ENCODE data around the gene JSRP1. TPM values are rescaled to one million over a fixed set of nuclear protein-coding genes. Genes with fewer than 3 reads are reported as not detected.

JSRP1 gene, protein sequence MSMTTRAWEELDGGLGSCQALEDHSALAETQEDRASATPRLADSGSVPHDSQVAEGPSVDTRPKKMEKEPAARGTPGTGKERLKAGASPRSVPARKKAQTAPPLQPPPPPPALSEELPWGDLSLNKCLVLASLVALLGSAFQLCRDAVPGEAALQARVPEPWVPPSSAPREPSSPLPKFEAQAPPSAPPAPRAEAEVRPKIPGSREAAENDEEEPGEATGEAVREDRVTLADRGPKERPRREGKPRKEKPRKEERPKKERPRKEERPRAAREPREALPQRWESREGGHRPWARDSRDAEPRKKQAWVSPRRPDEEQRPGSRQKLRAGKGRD
- 0.46 TPM for total RNA-seq
- long read RNA-seq, partial matches to known transcripts, result 0 of 1 reads
- long read RNA-seq, other reads (novel, unspliced or antisense), result 1 of 1 reads

DNA sequence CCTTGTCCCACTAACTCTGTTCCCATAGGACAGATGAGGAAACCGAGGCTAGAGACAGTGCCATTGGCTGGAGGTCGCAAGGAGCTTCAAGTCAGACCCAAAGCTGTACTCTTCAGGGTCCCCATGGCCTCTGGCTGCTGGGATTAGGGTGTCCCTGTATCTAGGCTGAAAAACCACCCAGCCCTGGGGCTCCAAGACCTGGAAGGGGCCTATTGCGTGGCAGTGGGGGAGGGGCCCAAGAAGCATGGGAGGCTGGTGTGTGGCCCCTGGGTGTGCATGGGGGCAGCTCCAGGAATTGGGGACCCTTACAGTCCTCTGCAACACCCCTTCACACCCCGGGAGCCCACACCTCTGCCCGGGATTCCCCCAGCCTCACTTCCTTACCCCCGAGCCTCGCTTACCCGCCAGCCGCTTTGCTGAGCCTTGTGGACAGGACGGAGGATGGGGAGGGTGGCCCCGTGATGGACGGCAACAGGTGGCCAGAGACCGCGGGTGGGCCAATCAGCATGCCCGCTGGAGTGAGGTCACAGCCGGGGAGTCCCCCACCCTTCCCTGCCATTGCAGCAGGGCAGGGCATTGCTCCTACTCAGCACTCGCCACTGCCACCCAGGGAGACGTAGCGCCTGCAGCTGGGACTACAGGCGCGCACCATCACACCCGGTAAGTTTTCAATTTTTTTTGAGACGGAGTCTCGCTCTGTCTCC, at the start of gene JSRP1:
Gene JSRP1 (minus strand): TSS at position 436 of the 704 bp plus-strand sequence. CDS start 1,103 bp downstream, outside the sequence.
- no peak for DNase-seq (ENCODE audit: low spot score)
- intact Hi-C loops (cut with DNase I), result no loop called here

DNA sequence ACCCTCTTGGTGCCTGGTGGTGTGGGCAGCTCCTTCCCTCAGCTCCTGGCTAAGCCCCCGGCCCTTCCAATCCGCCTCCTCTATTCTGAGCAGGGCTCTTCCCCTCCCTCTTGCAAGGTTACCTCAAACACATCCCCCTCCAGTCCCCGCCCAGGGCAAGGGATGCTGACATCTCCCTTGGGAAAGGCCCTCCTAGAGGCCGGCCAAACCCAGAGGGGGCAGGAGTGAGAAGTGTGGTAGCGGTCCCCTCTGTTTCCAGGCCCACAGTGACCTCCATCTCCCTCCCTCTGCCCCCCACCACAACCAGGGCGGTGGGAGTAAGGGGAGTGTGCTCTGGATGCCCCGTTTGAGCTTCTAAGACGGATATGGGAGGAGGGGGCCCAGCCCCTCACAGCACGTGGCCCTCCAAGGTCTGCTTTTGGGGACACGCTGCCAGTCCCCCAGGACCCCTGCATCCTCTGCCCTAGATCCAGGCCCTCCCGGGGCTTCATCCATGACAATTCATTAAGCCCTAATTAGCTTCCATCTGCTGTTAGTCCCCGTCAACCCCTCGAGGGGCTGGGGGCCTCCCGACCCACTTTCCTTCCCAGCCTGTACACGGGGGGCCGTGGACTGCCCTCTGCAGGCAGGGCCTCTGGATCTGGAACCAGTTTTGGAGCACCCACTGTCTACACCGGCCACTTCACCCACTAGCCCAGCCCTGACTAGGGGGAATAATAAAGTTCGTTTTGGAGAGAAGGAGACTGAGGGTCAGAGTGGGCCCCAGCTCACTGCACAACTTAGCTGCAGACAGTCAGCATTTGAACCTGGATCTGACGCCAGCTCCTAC, 49.4 kb upstream of the JSRP1 start:
- DNase-seq (ENCODE audit: low spot score), result no peak
- intact Hi-C loops (cut with DNase I), result no loop called here

DNA sequence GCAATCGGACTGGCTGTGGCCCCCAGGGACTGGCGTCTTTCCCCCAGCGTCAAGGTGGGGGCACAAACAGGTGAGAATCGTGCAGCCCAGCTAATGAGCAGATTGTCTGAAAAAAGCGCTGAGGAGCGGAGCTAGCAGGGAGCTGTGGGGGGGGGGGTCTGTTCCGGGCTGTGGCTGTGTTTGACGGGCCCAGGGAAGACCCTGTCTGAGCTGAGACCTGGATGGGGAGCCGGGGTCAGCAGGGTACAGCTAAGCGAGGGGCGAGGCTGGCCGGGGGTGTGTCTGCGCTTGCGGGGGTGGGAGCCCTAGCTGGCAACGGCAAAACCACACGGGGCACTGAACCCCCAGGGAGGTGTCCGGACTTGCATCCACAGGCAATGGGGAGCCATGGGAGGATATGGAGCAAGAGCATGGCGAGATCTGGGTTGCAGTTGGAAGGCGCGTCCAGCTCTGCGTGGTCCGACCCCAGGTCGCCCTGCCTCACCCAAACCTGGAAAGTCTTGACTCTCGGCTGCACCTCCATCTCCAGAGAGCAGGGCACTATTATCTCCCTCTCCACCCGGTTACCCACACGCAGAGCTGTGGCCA, 47.1 kb upstream of the JSRP1 start:
- intact Hi-C loops (cut with DNase I), result no loop called here

DNA sequence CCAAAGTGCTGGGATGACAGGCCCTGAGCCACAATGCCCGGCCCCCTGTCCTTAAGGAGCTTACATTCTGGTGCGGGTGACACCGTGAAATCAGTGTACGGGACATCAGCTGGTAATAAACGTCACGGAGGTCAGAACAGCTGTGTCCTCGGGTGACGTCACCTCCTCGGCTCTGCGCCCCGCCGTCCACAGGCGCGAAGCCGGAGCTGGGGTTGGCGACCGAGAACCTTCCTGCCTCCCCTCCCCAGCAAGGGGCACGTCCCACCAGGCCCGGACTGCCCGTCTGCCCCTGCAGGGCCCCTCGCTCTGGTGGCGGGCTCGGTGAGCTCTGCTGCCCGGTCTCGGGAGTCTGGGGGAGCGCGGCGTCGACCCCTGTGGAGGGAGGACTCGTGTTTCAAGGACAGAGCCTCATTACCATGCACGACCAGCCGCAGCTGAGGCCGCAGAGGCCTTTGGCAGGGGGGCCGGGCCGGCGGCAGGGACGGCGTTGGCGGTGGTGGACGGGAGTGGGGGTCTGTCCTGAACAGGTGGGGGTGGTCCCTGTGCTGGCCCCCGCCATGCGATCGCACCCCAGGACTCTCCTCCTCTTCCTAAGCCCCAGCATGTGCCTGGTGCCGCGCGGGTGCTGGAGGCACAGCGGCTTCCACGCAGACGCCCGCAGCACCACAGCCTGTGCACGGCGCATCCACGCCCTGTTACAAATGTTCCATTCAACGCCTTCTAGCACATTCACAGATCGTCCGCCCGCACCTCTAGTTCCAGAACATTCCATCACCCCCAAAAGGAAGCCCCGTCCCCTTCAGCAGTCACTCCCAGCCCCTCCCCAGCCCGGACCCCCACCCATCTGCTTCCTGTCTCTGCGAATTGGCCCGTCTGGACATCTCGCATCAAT, 46.3 kb upstream of the JSRP1 start:
- intact Hi-C loops (cut with DNase I), result no loop called here
- no peak for DNase-seq (ENCODE audit: low spot score)

More for the DNA sequence above, 47.1 kb upstream of the JSRP1 start:
- no peak for DNase-seq (ENCODE audit: low spot score)

DNA sequence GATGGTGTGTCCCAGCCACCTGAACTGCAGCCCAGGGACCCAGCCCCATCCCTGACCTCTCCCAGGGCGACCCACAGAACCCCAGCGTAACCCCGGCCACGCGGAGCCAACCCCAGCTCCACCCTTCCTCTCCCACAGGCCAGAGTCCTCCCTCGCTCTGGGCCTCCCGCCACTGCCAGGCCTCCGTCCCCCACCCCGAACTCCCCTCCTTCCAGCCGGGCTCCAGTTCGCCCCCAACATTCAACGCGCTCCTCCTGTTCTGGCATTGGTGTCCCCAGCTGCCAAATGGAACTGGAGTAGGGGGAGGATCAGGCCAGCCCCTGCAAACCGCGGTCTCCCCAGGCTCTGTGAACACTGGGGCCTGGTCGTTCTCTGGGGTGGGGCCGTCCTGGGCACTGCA, 44.3 kb upstream of the JSRP1 start:
- intact Hi-C loops (cut with DNase I), result no loop called here
- no peak for DNase-seq (ENCODE audit: low spot score)

DNA sequence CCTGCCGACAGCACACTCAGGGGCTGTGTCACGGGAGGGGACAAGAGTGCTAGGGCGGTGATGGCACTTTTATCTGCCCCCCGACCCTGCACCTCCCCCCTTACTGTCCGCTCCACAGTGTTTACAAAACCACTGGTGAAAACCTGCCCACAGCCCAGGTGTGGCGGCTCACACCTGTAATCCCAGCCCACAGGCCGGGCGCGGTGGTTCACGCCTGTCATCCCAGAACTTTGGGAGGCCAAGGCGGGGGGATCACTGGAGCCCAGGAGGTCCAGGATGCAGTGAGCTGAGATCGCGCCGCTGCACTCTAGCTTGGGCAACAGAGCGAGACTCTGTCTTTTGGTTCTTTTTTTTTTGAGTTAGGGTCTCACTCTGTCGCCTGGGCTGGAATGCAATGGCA, 39.9 kb upstream of the JSRP1 start:
- intact Hi-C loops (cut with DNase I), result no loop called here
- no peak for DNase-seq (ENCODE audit: low spot score)

DNA sequence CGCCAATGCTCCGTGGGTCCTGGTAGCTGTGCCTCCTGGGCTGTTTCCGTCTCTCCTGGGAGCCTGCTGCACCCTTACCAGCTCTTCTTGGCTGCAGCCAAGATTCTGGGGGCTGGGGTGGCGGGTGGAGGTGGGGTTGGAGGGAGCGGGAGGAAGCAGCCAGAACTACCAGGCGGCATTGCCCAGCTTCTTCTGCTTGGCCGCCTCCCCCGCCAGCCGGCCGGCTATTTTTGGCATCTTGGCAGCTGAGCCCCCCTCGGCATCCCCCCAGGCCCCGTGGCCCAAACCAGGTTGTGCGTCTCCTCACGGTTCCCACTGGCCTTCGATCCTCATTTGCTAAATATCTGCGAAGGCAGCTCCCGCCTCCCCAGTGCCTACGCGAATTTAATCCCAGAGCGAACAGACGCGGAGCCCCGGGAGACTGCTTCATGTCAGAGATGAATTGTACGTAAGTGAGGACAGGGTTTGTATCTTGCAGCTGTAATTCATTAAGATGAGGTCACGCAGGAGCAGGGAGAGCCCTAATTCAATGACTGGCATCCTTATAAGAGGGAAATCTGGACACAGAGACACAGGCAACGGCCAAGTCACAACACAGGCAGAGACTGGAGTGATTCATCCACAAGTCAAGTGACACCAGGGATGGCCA, 38.6 kb upstream of the JSRP1 start:
- DNase-seq (ENCODE audit: low spot score), result no peak
- intact Hi-C loops (cut with DNase I), result no loop called here

DNA sequence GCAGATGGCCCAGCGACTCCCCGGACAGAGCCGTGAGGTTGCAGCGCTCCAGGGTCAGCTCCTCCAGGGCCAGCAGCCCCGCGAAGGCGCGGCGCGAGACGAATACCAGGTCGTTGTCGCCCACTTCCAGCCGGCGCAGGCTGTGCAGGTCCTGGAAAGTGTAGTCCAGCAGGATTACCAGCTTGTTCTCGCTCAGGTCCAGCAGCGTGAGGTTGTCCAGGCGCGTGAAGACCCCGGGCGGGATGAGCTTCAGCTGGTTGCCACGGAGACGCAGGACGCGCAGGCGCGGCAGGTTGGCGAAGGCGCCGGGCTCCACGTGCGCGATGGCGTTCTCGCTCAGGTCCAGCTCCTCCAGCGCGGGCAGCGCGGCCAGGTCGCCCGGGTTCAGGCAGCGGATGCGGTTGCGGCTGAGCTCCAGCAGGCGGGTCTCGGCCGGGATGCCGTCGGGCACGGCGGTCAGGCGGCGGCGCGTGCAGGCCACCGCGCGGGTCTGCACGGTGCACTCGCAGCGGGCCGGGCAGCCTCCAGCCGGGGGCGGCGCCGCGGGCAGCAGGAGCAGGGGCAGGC, 35.1 kb upstream of the JSRP1 start:
- DNase-seq (ENCODE audit: low spot score), result no peak
- intact Hi-C loops (cut with DNase I), result no loop called here

DNA sequence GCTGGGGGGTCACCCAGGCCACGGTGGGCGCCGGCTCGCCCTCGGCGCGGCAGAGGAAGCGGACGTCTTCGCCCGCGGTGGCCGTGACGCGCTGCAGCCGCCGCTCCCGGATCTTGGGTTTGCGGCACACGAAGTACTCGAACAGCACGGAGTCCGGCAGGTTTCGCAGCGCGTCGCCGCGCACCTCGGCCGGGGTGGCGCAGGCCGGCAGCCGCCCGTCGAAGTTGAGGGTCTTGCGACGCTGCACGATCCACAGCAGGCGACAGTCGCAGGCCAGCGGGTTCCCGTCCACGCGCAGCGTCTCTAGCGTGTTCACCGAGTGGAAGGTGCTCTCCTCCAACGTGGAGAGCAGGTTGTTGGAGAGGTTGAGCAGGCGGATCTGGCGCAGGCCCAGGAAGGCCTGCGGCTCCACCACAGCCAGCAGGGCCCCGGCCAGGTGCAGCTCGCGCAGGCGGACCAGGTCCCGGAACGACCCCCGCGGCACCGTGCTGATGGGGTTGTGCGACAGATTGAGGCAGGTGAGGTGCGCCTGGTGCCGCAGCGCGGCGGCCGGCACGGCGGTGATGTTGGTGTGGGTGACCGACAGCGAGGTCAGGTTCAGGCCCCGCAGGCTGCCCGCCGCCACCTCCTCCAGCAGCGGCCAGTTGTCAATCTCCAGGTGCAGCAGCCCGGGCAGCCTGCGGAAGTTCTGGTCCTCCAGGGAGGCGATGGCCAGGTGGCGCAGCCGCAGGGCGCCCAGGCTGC, 34.4 kb upstream of the JSRP1 start:
- DNase-seq (ENCODE audit: low spot score), result no peak
- intact Hi-C loops (cut with DNase I), result no loop called here

DNA sequence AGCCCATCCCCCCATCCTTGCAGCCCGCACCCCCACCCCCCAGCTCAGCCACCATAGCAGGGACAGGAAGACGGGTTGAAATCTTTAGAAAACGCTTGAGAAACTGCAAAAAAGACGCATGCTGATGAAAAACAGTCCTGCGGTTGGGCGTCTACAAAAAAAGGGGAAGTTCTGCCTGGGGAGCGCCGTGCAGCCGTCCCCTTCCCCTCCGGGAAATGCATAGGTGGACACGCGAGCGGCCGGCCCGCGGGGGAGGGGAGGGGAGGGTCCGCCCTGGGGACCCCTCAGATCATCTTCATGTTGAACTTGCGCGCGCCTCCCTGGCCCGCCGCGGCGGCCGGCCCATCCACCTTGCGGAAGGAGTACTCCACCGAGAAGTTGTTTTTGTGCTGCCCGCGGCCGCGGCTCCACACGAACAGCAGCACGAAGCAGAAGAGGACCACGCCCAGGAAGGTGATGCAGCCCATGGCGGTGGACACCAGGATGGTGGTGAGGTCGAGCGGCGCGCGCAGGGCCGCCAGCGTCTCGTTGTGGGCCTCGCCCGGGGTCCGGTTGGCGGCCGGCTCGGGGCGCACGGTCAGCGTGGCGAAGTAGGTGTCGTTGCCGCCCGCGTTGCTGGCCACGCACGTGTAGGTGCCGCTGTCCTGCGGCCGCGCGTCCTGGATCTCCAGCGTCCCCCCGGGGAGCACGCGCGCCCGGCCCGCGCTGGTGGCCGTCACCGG, 33.7 kb upstream of the JSRP1 start:
- intact Hi-C loops (cut with DNase I), result no loop called here
- peak; percentile 88 for DNase-seq (ENCODE audit: low spot score)

DNA sequence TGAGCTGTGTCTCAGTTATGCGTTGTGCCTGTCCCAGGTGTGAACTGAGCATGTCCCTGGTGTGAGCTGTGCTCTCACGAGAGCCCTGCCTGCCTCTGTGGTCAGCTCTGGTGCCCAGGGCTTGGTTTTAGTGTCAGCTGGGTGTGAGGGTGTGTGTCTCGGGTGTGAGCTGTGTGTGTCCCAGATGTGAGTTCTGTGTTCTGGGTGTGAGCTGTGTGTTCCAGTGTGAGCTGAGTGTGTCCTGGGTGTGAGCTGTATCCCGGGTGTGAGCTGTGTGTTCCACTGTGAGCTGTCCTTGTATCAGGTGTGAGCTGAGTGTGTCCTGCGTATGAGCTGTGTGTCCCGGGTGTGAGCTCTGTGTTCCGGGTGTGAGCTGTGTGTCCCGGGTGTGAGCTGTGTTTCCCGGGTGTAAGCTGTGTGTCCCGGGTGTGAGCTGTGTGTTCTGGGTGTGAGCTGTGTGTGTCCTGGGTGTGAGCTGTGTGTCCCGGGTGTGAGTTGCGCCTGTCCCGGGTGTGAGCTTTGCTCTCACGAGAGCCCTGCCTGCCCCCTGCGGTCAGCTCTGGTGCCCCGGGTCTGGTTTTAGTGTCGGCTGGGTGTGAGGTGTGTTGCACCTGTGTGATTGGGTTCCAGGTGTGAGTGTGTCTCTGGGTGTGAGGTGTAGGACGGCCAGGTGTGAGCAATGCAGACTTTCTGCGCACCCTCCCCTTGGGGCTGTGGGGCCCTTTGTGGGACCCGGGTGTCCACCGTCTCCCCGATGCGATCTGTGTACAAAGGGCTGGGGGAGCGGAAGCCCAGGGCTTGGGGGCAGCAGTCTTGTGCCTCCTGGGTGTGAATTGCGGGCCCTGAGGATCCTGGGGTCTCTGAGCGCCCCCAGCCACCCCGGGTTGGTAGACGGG, 32.8 kb upstream of the JSRP1 start:
- intact Hi-C loops (cut with DNase I), result no loop called here
- DNase-seq (ENCODE audit: low spot score), result no peak

DNA sequence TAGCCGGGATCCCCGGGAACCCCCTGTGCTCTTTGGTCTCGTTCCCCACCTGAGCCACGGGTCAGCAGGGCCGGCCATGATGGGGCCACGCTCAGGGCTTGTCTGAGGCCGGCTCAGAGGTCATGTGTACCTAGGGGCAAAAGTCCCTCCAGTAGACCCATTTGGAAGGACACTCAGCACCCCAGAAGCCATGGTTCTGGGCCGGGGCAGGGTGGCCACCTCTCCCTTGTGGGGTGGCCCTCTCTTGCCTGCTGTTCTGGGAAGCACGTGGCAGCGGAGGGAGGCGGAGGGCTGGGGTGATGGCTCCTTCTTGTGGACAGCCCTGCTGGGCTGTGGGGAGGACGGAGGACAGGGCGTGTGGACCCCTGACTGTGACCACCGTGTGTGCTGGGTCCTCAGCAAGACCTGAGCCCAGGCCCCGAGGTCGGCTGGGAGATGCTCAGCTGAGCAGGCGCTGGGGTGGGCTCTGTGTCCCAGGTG, 32.2 kb upstream of the JSRP1 start:
- DNase-seq (ENCODE audit: low spot score), result no peak
- intact Hi-C loops (cut with DNase I), result no loop called here

DNA sequence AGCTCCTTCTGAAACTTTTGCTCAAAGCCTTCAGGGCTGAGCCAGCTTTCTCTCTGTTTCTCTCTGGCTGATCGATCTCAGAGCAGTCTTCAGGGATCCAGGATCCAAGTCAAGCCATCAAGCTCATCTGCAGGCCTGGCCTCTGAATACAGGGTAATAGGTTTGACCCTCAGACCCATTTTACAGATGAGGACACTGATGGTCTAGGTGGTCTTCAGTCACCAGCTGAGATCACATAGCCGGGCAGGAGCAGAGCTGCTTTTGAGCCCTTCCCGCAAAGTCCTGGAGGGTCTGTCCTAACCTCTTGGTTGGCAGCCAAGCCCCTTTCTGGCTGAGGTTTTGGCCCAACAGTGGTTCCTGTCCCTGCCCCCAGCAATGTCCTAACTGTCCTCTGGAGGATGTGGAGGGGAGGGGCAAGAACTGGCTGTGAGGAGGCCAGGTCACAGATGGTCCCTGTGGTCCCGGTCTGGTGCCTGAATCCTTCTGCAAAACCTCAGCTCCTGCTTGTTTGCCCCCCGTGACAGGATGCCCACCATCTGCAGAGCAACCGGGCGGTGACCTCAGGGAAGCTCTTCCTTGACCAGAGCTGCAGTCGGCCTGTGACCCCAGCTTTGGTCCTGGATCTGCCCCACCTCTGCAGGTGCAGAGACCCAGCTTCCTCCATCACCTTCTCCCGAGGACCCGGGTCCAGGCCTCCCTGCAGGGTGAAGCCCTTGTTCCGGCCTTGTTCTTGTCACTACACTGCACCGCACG, 31.5 kb upstream of the JSRP1 start:
- no peak for DNase-seq (ENCODE audit: low spot score)
- intact Hi-C loops (cut with DNase I), result no loop called here

DNA sequence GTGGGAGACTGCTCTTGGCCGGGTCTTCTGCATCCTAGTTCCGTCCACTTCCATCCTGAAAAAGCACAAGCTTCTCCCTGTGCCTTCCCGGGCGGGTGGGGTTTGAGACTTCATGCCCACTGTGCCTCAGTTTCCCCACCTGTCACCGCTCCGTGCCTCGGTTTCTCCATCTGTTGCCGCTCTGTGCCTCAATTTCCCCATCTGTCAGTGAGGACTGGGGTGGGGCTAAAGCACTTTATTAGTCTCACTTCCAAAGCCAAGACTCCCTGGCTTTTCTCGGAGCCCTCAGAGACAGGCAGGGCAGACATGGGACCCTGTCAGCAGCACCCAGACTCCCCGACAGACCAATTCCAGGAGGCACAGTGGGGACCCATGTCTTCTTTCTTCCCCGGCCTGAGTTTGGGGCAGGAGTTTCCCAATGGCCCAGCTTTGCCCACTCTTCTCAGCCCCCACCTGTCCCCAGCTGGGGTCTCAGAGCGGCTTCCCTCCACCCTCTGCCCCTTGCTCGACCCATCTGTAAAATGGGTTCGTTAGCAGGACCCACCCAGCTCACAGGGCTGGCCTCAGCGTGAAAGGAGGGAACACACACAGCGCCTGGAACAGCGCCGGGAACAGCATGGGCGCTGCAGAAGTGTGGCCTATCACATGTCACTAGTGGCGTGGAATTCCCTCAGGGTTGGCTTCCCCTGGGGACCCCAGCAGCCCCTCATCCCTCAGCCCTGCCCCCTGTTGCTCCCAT, 30.4 kb upstream of the JSRP1 start:
- intact Hi-C loops (cut with DNase I), result no loop called here
- DNase-seq (ENCODE audit: low spot score), result no peak
